ENCODE measurements around the gene ANGPT4. TPM values are rescaled to one million over a fixed set of nuclear protein-coding genes. Genes with fewer than 3 reads are reported as not detected.

ANGPT4 gene
- total and polyA plus RNA-seq, 2 of the 8 experiments (the other 6 are each of a cell fraction or from before 2014, with no cell fraction given) = 0.07 to 0.33 TPM

- no peak overlapping the region for H3K14ac ChIP-seq (ENCODE audit: insufficient read length)
- DNase-seq (ENCODE audit: low read depth in 1 of 2, low spot score in 2 of 2) (no peak), FAIRE-seq (no peak)
- no peak overlapping the region for H2AK5ac ChIP-seq (ENCODE audit: low read depth, low read length)
- no peaks in the 10 kb centered on the region for H3K36me3 ChIP-seq (ENCODE audit: control insufficient read depth in 2 of 4, insufficient read depth in 4 of 4, low read length in 3 of 4)
- no peak overlapping the region for H3K9ac ChIP-seq (replicated peaks in 1 of 4; ENCODE audit: extremely low read depth in 1 of 4, low read depth in 3 of 4, low read length in 3 of 4)
- H3K18ac ChIP-seq (ENCODE audit: extremely low read depth, low read length) = no peak overlapping the region
- H4K91ac ChIP-seq (replicated peaks; ENCODE audit: insufficient read length, low read length) = no peak overlapping the region
- ChIA-PET CTCF (ENCODE audit: partially characterized antibody) (interaction anchor here (0.6 to 12.5 kb wide), 14 partner anchors 12 to 189 kb away, joined by 3 to 191 read pairs (median 44); no protein-coding TSS in a partner anchor), POLR2A (ENCODE audit: partially characterized antibody) (interaction anchor here (0.9 to 1.2 kb wide), 2 partner anchors 12 to 47 kb away, joined by 3 read pairs; no protein-coding TSS in a partner anchor)
- H3K23me2 ChIP-seq (ENCODE audit: low read depth, low read length) = peaks cover 4% of the 10 kb centered on the region; the same call in 1 of the 2 replicates
- H3K27ac ChIP-seq (ENCODE audit: low read depth, low read length) = no peak overlapping the region
- H2AFZ ChIP-seq (ENCODE audit: low read length) = no peak overlapping the region
- H3K4me3 ChIP-seq (ENCODE audit: extremely low read depth in 1 of 4, insufficient read depth in 2 of 4, low read depth in 3 of 4, low read length in 4 of 4) = no peak overlapping the region
- 79% methylated on average over 12 of the region's 19 CpGs; no CpG with 5 or more reads in 1 of the 2 experiments for WGBS, 2 experiments (ENCODE audit: extremely low coverage in 1 of 2, insufficient coverage in 1 of 2, insufficient read length in 1 of 2, insufficient replicate concordance in 2 of 2, low coverage in 1 of 2, low lambda C conversion rate in 2 of 2, missing lambda C conversion rate in 1 of 2)
- H3K4ac ChIP-seq (replicated peaks; ENCODE audit: insufficient read length, low read depth, low read length) = no peak overlapping the region
- no peak overlapping the region for H2BK20ac ChIP-seq (ENCODE audit: low read length)
- no peaks in the 10 kb centered on the region for H3K9me3 ChIP-seq (ENCODE audit: insufficient read depth in 2 of 2, low read depth in 1 of 2, low read length in 1 of 2)
- no peak overlapping the region for H2BK120ac ChIP-seq (replicated peaks; ENCODE audit: low read depth, low read length)
- no peaks in the 10 kb centered on the region for H3K79me2 ChIP-seq (ENCODE audit: control insufficient read depth in 1 of 2, insufficient read depth in 2 of 2, low read length in 2 of 2)
- no peak overlapping the region for H2BK15ac ChIP-seq (ENCODE audit: low read length)
- peaks cover 0 to 3% (median under 1%) of the 10 kb centered on the region in 4 experiments; a peak in 3 of 7 replicates for H3K4me1 ChIP-seq (replicated peaks in 1 of 4; ENCODE audit: control insufficient read depth in 3 of 4, insufficient read depth in 4 of 4, low read length in 3 of 4)
- no peak overlapping the region for H4K5ac ChIP-seq (ENCODE audit: insufficient read length, low read depth, low read length)
- H3K23ac ChIP-seq (ENCODE audit: insufficient read length) = no peak overlapping the region
- H3K79me1 ChIP-seq (ENCODE audit: low read depth, low read length) = no peaks in the 10 kb centered on the region
- no peak overlapping the region; the same call in 1 of the 2 replicates for H4K8ac ChIP-seq (ENCODE audit: extremely low read depth, insufficient read depth, low read length)
- H3K27me3 ChIP-seq (replicated peaks in 1 of 4; ENCODE audit: control insufficient read depth in 3 of 4, extremely low read depth in 1 of 4, insufficient read depth in 3 of 4, low read length in 3 of 4) = peaks cover 0 to 3% (median 0%) of the 10 kb centered on the region in 4 experiments; a peak in 1 of 7 replicates
- H3K4me2 ChIP-seq (ENCODE audit: insufficient read depth in 1 of 2, low read depth in 2 of 2, low read length in 2 of 2) = no peak overlapping the region
- H3K56ac ChIP-seq (replicated peaks; ENCODE audit: insufficient read length, low read depth, low read length) = no peak overlapping the region
- H2BK12ac ChIP-seq (ENCODE audit: low read depth, low read length) = no peak overlapping the region
- peaks cover 2 to 3% of the 10 kb centered on the region in 2 experiments for H4K20me1 ChIP-seq (replicated peaks in 1 of 2; ENCODE audit: control insufficient read depth in 1 of 2, insufficient read depth in 2 of 2, low read length in 2 of 2)
- H2BK5ac ChIP-seq (ENCODE audit: low read depth, low read length) = no peak overlapping the region
- TF ChIP-seq SAP30 (IDR thresholded peaks at IDR 0.05; ENCODE audit: insufficient read depth, insufficient replicate concordance, low read length) (no peak), RAD21 (IDR thresholded peaks at IDR 0.05 in 1 of 2, conservative IDR thresholded peaks at IDR 0.05 in 1 of 2; ENCODE audit: low read depth in 2 of 2, low read length in 2 of 2) (no peak), CREB1 (IDR thresholded peaks at IDR 0.05) (no peak), TBP (IDR thresholded peaks at IDR 0.05; ENCODE audit: low read depth, low read length) (no peak), GABPA (IDR thresholded peaks at IDR 0.05; ENCODE audit: borderline replicate concordance, insufficient read depth, low read length) (no peak), POLR2AphosphoS5 (IDR thresholded peaks at IDR 0.05; ENCODE audit: low read depth, low read length) (no peak), EP300 (IDR thresholded peaks at IDR 0.05; ENCODE audit: borderline replicate concordance in 1 of 2, low read depth in 2 of 2, low read length in 2 of 2) (no peak), SIN3A (conservative IDR thresholded peaks at IDR 0.05 in 1 of 2, IDR thresholded peaks at IDR 0.05 in 1 of 2; ENCODE audit: low read depth in 1 of 2, low read length in 2 of 2) (no peak), TAF1 (IDR thresholded peaks at IDR 0.05; ENCODE audit: low read depth, low read length) (no peak), CEBPB (IDR thresholded peaks at IDR 0.05; ENCODE audit: low read depth, low read length) (no peak), MAFK (IDR thresholded peaks at IDR 0.05; ENCODE audit: low read depth, low read length) (no peak)
Measured at GRCh38 chr20:958936-959815, 43.0 kb upstream of the ANGPT4 start.
